NCI-H82 treated with DMSO at 0.1 percent for 48 hours (cell line): ENCODE results near the gene ADGRL1.
"Not testable (repeated sequence)": the region's sequence is repeated elsewhere in the genome, so short reads cannot be mapped to it uniquely, and the experiment has no call there.

Source experiments
- DNase-seq: peaks from one replicate; lab custom pipeline; 2025; ENCODE audit not compliant: unreplicated experiment; lab: John Stamatoyannopoulos, UW

Gene ADGRL1

GRCh38 chr19:14164082-14164481 lies 41.9 kb downstream of the ADGRL1 start:
- DNase-seq: no peak

DNA sequence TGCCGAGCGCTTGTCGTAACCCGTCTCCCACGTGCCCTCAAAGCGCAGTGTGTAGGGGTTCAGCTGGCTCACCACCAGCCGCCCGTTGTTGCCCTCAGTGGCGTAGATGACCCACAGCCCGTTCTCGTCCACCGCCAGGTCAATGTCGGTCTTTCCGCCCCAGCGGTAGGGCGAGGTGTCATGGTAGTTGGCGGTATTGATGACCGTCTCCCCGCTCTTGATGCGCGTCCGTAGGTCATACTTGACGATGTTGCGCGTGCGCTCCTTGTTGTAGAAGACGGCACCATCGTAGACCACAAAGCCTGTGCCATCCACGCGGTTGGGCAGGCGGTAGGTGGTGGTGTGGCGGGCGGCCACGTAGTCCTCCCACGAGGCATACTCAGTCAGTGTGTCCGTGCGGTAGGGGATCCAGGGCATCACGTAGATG lies 43.1 kb downstream of the ADGRL1 start:
- no peak for DNase-seq

DNA sequence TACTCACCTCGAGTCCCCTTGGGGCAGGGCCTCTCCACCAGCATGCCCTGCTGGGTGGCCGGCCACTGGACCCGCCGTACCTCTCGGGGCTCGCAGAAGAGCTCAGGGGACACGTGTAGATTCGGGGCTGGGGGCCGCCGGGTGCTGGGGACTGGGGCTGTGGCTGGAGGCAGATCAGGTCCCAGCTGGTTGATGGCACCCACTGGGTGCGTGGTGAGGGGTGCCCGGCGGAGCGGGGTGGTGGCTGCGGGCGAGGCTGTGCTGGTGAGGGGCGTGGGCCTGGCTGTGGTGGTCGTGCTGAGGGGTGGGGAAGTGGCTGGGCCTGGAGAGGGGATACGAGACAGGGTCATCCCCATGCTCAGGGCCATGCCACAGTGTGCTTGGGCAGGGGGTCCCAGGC lies 44.7 kb downstream of the ADGRL1 start:
- DNase-seq: no peak

DNA sequence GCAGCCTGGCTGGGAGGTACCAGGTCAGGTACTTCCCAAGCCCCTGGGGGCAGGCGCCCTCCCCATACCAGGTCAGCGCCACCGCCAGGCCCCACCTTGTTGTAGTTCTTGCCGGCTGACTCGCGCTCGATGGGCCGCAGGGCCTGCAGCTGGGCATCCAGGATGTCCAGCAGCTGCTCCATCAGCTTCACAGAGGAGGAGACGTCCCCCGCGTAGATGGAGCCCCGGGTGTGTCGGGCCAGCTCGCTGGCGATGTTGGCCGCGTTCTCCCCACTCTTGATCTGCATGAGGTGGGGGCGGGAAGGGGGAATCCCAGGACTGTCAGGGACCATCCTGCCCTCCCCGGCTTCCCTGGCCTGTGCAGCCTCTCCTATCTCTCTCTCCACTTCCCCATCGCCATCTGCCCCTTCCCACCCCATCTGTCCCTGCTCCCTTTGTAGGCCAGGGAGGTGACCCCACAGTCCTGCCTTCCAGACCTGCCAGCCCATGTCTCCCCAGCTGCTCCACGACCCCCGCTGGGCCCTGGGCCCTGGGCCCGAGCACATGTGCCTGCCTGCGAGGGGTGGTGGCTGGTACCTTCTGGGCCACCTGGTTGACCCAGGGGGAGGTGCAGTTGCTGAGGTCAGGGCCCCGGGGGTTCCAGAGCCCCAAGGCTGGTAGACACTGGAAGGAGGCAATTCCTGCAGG lies 45.8 kb downstream of the ADGRL1 start:
- DNase-seq: no peak

- no peak for DNase-seq
Measured at GRCh38 chr19:14159059-14159458, 46.9 kb downstream of the ADGRL1 start.

DNA sequence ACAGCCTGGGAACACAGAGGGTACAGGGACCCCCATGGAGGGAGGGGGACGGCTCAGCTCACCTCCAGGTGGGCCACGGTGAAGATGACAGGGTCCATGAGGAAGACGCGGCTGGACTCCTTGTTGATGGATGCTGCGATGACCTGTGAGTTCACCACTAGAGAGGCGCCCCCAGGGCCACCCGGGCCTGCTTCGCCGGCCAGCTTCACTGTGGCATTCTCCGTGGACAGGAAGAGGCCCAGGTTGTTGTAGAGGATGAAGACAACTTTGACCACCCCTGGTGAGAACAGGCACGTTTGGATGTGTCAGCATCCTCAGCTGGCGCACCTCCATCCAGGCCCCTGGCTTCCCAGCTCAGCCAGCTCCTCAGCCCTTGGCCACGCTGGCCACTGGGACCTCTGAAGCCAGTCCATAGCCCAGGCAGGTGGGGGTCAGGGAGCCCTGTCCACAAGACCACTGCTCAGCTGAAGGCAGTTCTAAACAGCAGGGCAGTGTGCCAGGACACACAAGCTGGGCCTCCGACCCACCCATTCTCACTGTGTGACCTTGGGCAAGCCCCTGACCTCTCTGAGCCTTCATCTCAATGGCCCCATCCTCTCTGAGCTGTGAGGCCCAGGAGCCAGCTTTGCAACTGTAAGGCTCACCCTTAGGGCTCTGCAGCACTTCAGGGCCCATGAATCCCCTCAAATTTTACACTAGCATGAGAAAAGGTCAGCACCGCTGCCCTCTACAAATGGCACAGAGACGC lies 47.5 kb downstream of the ADGRL1 start:
- no peak for DNase-seq

DNA sequence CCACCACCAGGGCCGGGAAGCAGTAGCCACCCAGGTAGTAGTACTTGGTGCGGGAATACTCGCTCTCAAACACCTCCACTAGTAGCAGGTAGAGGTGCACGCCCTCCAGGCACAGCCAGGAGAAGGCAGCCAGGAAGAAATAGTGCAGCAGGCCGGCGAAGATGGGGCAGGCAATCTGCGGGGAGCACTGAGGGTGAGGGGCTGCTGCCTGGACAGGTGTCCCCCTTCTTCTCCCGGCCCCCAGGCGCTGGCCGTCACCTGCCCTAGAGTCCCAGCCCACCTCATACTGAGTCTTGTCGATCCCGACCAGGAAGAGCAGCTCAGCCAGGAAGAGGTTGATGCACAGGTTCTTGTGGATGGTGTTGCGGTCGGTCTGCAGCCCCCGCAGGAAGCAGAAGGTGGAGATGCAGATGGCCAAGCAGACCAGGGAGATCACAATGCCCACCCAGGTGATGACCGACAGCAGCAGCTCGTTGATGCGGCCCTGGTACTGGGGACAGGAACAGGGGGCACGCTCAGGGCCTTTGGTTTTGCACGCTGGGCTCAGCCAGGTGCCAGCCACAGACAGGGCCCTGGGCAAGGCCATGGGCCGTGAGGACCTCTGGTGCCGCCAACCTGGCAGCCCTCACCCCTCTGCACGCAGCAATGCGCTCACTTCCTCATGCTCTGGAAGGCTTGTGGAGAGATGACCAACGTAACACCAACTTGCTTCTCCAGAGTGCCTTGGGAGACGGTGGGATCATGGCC lies 48.8 kb downstream of the ADGRL1 start:
- DNase-seq: no peak

DNA sequence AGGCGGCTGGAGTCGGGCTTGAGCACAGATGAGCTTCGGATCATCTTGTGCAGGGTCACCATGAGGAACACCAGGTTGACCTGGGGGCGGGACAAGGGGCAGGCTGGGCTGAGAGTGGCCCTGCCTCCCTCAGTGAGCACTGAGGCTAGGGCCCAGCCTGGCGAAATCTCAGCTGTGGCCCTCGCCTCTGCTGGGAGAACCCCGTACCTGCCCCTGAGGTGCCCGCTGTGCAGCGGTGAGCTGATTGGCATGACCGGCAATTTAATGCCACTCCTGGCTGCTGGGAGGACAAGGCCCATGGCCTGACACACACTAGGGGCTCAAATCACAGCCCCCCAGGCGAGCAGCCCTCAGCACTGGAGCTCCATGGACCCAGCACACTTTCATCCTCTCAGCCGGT lies 49.8 kb downstream of the ADGRL1 start:
- DNase-seq: no peak

GRCh38 chr19:14155371-14155770 lies 50.6 kb downstream of the ADGRL1 start:
- no peak for DNase-seq

DNA sequence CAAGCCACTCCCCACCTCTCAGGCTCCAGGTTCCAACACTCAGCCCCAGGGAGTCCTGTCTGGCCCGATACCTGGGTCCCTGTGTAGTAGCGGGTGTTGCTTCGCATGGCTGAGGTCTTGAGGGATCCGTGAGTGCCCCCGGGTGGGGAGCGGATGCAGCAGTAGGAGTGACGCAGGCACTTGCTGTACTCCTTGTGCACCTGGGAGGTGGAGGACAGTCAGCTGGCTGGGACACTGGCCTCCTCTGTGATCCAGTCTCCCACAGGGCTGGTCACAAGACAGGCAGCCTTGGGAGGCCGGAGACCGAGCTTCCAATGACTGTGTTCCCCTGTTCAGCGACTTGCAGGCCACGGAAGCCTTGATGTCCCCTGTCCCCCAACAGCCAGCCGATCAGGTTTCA lies 53.3 kb downstream of the ADGRL1 start:
- DNase-seq: no peak

DNA sequence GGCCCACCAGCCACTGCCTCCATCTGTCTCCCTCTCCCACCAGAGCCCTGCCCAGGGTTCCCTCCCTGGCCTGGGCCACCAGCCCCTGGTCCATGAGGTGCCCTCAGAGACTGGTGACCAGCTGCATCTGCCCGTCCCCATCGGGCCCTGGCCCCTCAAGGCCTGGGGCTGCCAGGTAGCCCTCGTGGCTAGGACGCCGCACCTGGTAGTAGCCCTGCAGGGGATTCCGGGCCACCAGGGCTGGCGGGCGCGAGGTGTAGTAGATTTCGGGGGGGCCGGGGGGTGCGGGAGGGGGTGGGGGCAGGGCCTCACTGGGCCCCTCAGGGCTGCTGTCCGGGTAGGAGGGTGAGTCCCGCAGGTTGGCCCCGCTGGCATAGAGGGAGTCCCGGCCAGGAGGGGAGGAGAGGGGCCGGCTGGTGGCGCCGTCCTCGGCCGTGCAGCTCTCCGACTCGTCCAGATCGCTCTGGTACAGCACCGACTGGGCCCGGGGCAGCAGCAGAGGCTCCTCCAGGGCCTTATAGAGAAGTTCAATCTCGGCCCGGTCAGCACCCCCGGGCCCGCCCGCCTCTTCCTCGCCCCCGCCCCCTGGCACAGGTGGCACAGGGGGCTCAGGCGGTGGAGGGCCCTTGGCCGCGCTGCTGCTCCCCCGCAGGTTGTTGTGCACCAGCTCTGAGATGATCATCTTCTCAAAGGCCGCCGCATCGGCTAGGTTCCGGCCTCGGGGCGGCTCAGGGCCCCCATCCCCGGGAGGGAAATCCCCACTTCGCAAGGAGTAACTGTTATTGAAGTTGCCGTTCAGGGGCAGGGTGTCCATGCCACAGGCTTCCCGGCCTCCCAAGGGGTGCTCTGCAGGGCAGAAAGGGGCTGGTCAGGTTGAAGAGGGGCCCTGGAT lies 55.0 kb downstream of the ADGRL1 start:
- no peak for DNase-seq

- no peak for DNase-seq
Measured at GRCh38 chr19:14150041-14150769, 55.8 kb downstream of the ADGRL1 start.

- no peak for DNase-seq
Measured at GRCh38 chr19:14149509-14149994, 56.4 kb downstream of the ADGRL1 start.

- no peak for DNase-seq
Measured at GRCh38 chr19:14148751-14149410, 57.1 kb downstream of the ADGRL1 start.

- no peak for DNase-seq
Measured at GRCh38 chr19:14147797-14148605, 58.0 kb downstream of the ADGRL1 start.

- DNase-seq: no peak
Measured at GRCh38 chr19:14146789-14147216, 59.2 kb downstream of the ADGRL1 start.

DNA sequence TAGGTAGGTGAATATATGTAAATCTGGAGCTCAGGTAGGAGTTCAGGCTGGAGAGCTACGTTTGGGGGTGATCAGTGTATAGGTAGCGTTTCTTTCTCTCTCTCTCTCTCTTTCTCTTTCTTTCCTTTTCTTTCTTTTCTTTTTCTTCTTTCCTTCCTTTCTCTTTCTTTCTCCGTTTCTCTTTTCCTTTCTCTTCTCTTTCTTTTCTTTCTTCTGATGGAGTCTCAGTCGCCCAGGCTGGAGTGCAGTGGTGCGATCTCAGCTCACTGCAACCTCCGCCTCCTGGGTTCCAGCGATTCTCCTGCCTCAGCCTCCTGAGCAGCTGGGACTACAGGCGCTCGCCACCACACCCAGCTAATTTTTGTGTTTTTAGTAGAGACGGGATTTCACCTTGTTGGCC lies 59.8 kb downstream of the ADGRL1 start:
- not testable (repeated sequence) for DNase-seq

GRCh38 chr19:14145381-14145780 lies 60.6 kb downstream of the ADGRL1 start:
- no peak for DNase-seq
